Activated naive CD4-positive, alpha-beta T cell treated with anti-CD3 and anti-CD28 coated beads, Interleukin-2, amount 50 U/mL, for 24 hours (primary cell): Measurements from ENCODE around the gene DPYSL4.

Source experiments
- H3K27ac Mint-ChIP-seq: one replicate; pipeline ENCODE4 v1.8.0; 2021; ENCODE audit warnings: mild to moderate bottlenecking, mixed read lengths
- H3K27me3 Mint-ChIP-seq: one replicate; pipeline ENCODE4 v1.8.0; 2021; ENCODE audit warnings: mixed read lengths
- H3K36me3 Mint-ChIP-seq: one replicate; pipeline ENCODE4 v1.8.0; 2021; ENCODE audit warnings: mixed read lengths
- H3K4me1 Mint-ChIP-seq: one replicate; pipeline ENCODE4 v1.8.0; 2021; ENCODE audit warnings: mixed read lengths
- H3K4me3 Mint-ChIP-seq: one replicate; pipeline ENCODE4 v1.8.0; 2021; ENCODE audit warnings: mild to moderate bottlenecking, mixed read lengths
- H3K9me3 Mint-ChIP-seq: one replicate; pipeline ENCODE4 v1.8.0; 2021; ENCODE audit warnings: mixed read lengths

DPYSL4 gene

DNA sequence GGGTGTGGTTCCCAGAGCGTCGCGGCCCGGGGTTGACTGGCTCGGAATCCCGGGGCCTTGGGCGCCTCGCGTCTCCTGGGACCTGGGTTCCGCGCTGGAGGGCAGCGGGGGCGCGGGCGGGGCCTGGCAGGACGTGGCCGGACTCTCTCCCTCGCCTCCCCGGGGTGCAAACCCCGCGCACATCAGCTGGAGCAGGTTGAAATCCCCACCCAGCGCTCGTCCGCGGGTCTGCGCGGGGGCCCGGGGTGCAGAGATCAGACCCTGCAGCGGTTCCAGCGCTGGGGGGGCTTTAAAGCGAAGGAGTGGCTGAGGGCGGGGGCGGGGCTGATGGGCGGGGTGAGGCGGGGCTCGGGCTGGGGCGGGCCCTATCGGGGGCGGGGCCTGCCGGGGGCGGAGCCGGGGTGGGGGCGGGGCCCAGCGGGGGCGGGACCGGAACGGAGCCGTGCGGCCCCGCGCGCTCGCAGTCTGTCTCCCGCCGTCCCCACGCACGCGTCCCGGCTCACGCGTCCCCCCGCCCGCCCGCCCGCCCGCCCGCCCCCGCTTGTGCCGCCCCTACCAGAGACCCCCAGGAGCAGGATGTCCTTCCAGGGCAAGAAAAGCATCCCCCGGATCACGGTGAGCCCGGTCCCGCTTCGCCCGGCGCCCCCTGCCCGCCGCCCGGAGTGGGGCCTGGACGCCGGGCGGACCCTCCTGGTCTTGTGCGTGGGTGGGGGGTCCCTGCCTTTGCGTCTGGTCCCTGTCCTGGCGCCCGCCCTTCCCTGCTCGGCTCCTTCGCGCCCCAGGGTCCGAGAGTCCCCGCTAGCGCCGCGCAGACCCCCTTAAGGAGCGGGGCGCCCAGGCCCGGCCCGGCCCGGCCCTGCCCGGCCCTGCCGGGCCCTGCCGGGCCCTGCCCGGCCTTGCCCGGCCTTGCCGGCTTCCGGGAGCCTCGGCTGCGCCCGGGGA is at the start of gene DPYSL4:
Gene DPYSL4 (plus strand): TSS at position 461 of the 942 bp plus-strand sequence. CDS start 116 bp downstream, at position 577.
- peak within 1 kb of the TSS; percentile 55 for H3K4me3 Mint-ChIP-seq
- H3K27me3 Mint-ChIP-seq: peaks cover 21% of the 10 kb centered on the region
- no peaks in the 10 kb centered on the region for H3K9me3 Mint-ChIP-seq
- peaks cover 14% of the 10 kb centered on the region for H3K4me1 Mint-ChIP-seq
- H3K36me3 Mint-ChIP-seq: peaks cover 3% of the 10 kb centered on the region
- no peak within 1 kb of the TSS for H3K27ac Mint-ChIP-seq

DNA sequence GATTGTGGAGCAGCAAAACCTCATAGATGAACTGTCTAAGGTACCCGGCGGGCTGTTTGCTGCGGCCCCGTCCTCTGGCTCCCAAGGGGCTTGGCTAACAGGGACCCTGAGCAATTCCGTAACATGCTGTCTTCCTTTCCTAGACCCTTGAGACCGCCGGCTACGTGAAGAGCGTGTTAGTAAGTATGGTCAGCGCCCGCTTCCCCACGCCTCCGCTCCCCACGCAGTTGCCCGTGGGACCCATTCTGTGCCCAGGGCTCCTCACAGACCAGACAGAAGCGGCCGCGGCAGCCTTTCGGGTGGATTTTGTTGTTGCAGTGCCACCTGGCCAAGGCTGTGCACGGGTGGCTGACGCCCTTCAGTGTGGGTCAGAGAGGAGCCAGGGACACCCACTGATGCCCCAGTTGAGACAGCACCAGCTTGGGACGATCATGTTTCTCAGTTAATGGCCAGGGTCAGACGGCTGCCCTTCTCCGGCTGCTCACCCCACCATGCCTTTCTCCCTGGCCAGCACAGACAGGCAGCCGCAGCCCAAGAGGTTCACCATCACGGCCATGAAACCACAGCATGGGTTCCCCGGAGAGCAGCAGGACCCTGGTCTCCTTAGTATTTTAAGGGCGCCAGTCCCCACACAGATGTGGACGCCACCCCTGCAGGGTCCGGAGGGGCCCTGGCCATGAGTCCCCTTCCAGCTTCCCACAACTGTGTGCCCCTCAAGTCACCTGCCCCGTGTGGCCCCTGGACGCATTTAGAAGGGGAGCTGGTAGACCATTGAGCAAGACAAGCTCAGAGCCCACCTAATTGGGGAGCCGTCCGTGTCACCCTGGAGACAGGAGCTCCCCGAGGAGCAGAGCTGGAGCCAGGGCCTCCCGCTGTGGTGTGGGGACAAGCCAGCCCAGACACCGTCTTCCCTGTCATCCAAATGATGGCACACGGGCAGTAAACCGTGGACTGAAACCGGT is 49.4 kb upstream of the DPYSL4 start:
- H3K4me3 Mint-ChIP-seq: no peak overlapping the region
- no peaks in the 10 kb centered on the region for H3K36me3 Mint-ChIP-seq
- H3K4me1 Mint-ChIP-seq: peaks cover 3% of the 10 kb centered on the region
- peaks cover 3% of the 10 kb centered on the region for H3K27me3 Mint-ChIP-seq
- H3K9me3 Mint-ChIP-seq: no peaks in the 10 kb centered on the region
- H3K27ac Mint-ChIP-seq: no peak overlapping the region

DNA sequence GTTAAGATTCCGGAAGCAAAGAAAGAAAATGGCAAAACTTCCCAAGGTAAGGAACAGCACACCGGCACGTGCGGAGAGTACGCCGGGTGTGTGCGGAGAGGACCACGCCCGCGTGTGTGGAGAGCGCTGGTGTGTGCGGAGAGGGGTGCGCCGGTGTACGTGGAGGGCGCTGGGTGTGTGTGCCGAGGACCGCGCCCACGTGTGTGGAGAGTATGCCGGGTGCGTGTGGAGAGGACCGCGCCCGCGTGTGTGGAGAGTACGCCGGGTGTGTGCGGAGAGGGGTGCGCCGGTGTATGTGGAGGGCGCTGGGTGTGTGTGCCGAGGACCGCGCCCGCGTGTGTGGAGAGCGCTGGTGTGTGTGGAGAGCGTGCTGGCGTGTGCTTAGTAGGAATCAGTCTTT is 48.6 kb upstream of the DPYSL4 start:
- Mint-ChIP-seq H3K4me1 (peaks cover 1% of the 10 kb centered on the region), H3K9me3 (no peaks in the 10 kb centered on the region), H3K27me3 (peaks cover 2% of the 10 kb centered on the region), H3K36me3 (no peaks in the 10 kb centered on the region), H3K4me3 (no peak overlapping the region), H3K27ac (no peak overlapping the region)

DNA sequence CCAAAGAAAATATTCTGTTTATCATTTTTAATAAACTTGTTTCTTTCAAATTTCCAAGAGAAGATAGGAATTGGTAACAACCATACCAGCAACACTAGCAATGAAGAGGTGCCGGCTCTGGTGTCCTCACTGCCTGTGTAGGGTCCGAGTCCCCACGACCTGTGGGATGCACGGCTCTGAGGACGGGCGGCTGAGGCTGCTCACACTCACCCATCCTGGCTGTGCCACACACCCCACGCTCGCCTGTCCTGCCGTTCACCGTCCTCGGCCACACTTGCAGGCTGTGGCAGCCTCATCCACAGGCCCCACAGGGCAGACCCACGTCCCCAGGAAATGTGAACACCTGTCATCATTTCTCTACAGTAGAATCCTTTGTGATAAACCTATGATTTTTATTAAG is 48.2 kb upstream of the DPYSL4 start:
- Mint-ChIP-seq H3K9me3 (no peaks in the 10 kb centered on the region), H3K4me1 (no peaks in the 10 kb centered on the region), H3K27ac (no peak overlapping the region), H3K27me3 (peaks cover 1% of the 10 kb centered on the region), H3K4me3 (no peak overlapping the region), H3K36me3 (no peaks in the 10 kb centered on the region)

DNA sequence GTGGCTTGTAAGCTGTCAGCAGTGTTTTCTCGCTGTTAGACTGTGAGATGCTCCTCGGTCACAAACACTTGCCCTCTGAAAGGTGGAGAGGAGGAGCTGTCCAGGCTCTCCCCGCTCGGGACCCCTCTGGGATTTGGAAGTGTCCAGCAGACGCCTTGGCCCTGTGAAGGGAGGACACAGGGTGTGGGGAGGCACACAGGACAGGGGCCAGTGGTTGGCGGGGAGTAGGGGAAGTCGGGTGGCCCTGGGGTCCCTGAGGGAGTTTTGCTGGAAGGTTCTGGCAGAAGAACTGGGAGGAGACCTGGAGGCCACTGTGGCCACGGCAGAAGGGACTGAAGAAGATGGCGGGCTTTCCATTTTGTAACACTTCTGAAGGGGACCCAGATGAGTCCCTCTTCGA is 47.2 kb upstream of the DPYSL4 start:
- Mint-ChIP-seq H3K4me3 (no peak overlapping the region), H3K4me1 (no peaks in the 10 kb centered on the region), H3K9me3 (no peaks in the 10 kb centered on the region), H3K27me3 (no peaks in the 10 kb centered on the region), H3K27ac (no peak overlapping the region), H3K36me3 (no peaks in the 10 kb centered on the region)

DNA sequence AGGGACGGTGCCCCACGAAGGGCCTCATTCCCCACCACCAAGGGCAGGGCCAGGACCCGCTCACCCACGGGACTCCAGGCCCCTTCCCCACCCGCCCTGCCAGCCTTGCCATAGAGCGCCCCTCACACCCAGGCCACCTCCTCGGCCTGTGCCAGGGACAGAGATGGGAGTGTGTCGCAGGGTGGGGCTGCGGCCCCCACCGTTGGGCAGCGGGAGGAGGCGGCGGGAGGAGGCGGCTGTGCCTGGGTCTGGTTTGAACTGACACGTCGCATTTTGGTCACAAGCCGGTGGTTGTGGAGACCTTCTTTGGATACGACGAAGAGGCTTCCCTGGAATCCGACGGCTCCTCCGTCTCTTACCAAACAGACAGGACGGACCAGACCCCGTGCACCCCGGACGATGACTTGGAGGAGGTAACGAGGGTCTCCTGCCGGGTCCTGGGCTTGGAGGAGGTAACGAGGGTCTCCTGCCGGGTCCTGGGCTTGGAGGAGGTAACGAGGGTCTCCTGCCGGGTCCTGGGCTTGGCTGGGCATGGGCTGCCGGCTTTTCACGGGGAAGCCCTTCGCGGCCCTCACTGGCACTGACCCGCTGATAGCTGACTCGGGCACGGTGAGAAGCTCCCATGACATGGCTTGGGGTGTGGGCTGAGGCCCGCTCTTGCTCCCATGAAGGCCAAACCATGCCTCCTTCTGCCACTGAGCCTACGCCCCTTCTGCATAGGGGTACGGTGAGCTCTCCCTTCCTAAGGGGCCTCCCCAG is 46.4 kb upstream of the DPYSL4 start:
- no peak overlapping the region for H3K27ac Mint-ChIP-seq
- no peaks in the 10 kb centered on the region for H3K27me3 Mint-ChIP-seq
- H3K4me1 Mint-ChIP-seq: no peaks in the 10 kb centered on the region
- H3K9me3 Mint-ChIP-seq: no peaks in the 10 kb centered on the region
- no peak overlapping the region for H3K4me3 Mint-ChIP-seq
- H3K36me3 Mint-ChIP-seq: no peaks in the 10 kb centered on the region

DNA sequence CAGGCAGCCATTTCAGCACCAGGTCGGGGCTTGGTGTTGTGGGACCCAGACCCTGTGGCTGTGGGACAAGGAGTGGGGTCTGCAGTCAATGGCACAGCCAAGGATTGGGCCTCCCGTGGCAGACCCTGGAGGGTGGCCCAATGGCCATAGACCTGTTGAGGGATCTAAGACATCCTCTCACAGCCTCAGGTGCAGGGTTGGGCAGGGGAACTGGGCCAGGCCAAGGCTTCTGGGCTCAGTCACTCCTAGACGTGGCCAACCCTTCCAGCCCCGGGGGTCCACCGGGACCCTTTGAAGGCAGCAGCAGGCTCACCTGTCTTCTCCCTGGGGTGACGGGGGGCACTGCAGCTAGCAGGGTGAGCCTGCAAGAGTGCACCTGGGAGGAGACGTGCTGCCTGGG is 45.7 kb upstream of the DPYSL4 start:
- Mint-ChIP-seq H3K9me3 (no peaks in the 10 kb centered on the region), H3K4me3 (no peak overlapping the region), H3K4me1 (no peaks in the 10 kb centered on the region), H3K36me3 (no peaks in the 10 kb centered on the region), H3K27ac (no peak overlapping the region), H3K27me3 (no peaks in the 10 kb centered on the region)

DNA sequence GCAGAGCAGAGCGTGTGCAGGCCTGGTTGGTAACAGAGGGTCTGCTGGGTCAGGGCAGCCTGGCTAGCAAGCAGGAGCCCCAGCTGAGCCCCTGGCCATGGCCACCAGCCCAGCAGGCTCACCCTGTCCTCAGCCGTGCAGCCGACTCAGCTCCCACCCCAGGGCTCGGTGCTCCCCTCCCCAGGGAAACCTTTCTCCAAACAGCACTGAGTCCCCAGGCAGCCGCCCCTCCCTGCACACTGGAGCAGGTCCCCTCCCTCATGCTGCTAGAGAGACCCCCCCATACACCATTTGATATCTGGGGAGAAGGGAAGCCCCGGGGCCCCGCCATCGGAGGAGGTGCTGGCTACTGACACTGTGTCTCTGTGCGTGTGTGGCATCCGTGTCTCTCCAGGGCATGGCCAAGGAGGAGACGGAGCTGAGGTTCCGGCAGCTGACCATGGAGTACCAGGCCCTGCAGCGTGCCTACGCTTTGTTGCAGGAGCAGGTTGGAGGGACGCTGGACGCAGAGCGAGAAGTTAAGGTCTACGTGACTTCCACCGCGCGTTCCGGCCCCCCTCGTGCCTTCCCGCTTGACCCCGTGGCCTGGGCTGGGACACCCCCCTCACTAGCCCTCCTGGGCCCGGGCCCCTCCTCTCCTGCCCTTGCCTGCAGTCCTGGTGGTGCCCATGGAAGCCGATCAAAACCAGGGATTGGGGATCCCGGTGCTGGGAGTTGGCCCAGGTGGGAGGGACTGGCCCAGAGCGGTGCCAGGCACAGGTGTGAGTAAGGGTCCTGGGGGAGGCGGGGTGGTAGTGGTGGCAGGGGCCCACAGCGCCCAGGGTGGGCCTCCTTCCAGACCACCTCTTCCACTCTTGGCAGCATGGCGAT is 45.0 kb upstream of the DPYSL4 start:
- Mint-ChIP-seq H3K9me3 (no peaks in the 10 kb centered on the region), H3K4me1 (no peaks in the 10 kb centered on the region), H3K27me3 (no peaks in the 10 kb centered on the region), H3K27ac (no peak overlapping the region), H3K4me3 (no peak overlapping the region), H3K36me3 (no peaks in the 10 kb centered on the region)

DNA sequence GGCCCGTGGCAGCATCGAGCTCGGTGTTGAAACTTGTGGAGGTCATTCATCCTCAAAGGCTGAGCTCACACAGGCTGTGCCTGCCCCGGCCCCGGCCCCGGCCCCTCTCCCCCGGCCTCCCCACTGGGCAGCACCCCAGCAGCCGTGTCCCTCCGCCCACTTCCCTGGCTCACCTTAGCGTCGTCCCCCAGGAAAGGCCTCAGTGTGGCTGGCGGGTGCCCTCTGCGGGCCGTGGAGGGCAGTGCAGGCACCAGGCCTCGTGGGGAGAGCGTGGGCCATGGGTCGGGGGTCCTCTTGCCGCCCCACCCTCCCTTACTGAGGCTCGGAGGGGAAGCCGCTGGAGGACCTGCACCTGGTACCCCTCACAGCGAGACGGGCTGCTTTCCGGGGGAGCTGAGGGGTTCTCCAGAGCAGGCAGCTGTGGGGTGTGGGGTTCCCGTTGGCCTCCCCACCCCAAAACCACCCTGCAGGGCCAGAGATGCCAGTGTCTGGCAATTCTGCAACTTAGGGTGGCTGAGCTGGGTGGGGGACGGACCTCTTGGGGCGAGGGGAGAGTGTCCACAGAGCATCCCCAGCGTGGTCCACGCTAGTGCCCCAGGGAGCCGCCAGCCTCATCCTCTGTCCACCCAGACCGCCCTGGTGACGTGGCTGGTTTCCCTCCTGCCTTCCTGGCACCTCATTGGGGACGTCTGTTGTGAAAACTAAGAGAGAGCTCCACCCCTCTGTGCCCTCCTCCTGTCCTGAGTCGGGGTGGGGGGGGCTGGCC is 44.2 kb upstream of the DPYSL4 start:
- H3K27ac Mint-ChIP-seq: no peak overlapping the region
- H3K9me3 Mint-ChIP-seq: no peaks in the 10 kb centered on the region
- H3K27me3 Mint-ChIP-seq: no peaks in the 10 kb centered on the region
- H3K4me1 Mint-ChIP-seq: no peaks in the 10 kb centered on the region
- no peaks in the 10 kb centered on the region for H3K36me3 Mint-ChIP-seq
- H3K4me3 Mint-ChIP-seq: no peak overlapping the region

DNA sequence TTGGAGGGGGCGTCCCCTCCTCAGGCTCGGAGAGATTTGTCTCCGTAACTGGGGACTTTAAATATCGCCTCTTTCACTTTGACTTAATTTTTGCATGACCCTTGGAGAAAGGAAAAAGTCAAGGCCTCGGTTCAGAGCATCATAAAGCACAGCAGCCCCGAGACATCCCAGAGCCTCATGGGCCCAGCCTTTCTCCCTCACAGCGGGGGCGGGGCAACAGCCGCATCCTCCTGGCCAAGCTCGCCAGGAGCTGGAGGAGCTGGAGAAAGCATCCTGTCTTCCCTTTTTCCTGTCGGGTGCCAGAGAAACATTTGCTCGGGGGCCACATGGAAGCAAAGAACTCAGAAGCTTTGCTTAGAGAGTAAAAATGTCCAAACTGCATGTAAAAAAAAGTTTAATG is 43.6 kb upstream of the DPYSL4 start:
- H3K36me3 Mint-ChIP-seq: no peaks in the 10 kb centered on the region
- H3K4me3 Mint-ChIP-seq: no peak overlapping the region
- no peaks in the 10 kb centered on the region for H3K9me3 Mint-ChIP-seq
- H3K27ac Mint-ChIP-seq: no peak overlapping the region
- H3K4me1 Mint-ChIP-seq: no peaks in the 10 kb centered on the region
- H3K27me3 Mint-ChIP-seq: no peaks in the 10 kb centered on the region

DNA sequence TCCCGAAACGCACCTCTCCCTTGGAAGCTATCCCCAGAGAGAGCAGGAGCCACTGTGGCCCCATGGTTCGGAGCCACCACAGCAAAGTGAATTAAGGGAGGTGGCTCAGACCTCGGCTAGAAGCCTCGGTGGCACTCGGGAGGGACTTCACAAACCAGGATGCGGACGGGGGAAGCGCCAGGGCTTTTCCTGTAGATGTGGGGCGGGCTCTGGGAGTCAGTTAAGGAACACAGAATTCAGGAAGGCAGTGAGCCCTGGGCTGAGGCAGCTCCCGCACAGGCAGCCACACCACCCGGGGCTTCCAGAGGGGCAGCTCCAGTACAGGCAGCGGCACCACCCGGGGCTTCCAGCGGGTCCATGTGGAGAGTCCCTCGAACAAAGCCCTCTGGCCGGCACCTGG is 42.7 kb upstream of the DPYSL4 start:
- no peaks in the 10 kb centered on the region for H3K4me1 Mint-ChIP-seq
- no peak overlapping the region for H3K27ac Mint-ChIP-seq
- H3K36me3 Mint-ChIP-seq: no peaks in the 10 kb centered on the region
- H3K27me3 Mint-ChIP-seq: no peaks in the 10 kb centered on the region
- H3K4me3 Mint-ChIP-seq: no peak overlapping the region
- no peaks in the 10 kb centered on the region for H3K9me3 Mint-ChIP-seq

DNA sequence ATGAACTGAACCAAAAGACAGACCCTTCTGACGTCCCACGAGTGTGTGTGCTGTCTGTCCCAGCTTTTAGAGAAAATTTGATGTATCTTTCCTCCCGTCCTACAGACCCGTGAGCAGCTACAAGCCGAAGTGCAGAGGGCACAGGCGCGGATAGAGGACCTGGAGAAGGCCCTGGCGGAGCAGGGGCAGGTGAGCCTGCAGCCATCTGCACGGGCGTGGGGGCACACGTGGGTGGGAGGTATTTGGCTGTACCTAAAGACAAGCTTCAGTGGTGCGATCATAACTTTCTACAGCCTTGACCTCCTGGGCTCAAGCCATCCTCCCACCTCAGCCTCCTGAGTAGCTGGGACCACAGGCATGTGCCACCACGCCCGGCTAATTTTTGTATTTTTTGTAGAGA is 41.7 kb upstream of the DPYSL4 start:
- H3K27ac Mint-ChIP-seq: no peak overlapping the region
- H3K36me3 Mint-ChIP-seq: no peaks in the 10 kb centered on the region
- H3K27me3 Mint-ChIP-seq: no peaks in the 10 kb centered on the region
- H3K4me1 Mint-ChIP-seq: no peaks in the 10 kb centered on the region
- H3K4me3 Mint-ChIP-seq: no peak overlapping the region
- H3K9me3 Mint-ChIP-seq: no peaks in the 10 kb centered on the region

DNA sequence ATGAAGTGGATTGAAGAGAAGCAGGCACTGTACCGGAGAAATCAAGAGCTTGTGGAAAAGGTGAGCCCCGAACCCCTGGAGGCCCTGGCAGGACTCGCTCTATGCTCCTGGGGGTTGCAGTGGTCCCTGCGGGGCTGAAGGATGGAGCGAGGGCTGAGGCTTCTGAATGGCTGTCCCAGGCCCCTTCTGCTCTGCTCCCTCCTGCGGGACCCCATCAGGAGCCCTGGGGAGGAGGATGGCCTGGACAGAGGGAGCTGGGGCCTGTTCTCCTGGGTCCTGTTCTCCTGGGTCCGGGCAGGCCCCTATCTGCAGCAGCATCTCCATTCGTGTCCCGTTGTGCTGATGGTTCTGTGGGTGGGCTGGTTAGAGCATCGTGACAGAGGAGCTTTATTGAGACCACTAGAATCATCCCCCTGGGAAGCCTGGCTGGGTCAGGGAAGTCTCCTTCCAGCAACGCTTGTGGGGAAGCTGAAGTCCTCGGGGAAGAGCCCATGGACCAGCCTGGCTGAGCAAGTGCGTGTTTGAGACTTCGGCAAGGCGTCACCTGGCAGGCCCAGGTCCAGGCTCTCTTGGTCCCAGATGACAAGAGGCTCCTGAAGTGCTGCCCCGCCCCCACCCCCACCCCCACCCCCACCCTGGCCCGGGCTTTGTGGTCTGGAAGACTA is 41.1 kb upstream of the DPYSL4 start:
- Mint-ChIP-seq H3K9me3 (no peaks in the 10 kb centered on the region), H3K4me3 (no peak overlapping the region), H3K36me3 (no peaks in the 10 kb centered on the region), H3K4me1 (no peaks in the 10 kb centered on the region), H3K27ac (no peak overlapping the region), H3K27me3 (no peaks in the 10 kb centered on the region)

DNA sequence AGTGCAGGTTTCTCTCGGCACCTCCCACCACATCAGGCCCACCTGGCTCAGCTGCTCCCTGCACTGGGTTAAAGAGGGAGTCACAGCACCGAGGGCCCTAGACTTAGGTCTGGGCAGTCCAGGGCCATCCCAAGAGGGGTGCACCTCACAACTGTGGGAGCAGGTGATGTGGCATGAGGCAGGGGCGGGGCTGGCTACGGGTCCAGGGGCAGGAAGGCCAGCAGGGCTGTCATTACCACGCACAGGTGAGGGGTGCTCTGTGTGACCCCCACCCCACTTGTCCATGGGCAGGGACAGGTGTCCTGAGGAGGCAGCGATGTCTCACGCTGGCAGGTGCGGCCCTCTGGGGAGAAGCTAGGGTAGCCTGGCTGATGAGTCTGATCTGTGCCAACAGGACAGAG is 40.5 kb upstream of the DPYSL4 start:
- Mint-ChIP-seq H3K4me3 (no peak overlapping the region), H3K27me3 (no peaks in the 10 kb centered on the region), H3K27ac (no peak overlapping the region), H3K36me3 (no peaks in the 10 kb centered on the region), H3K9me3 (no peaks in the 10 kb centered on the region), H3K4me1 (no peaks in the 10 kb centered on the region)
